Effector CD4-positive, alpha-beta T cell (primary cell): ENCODE data around the gene TMPRSS11B. TPM values are rescaled to one million over a fixed set of nuclear protein-coding genes. Genes with fewer than 3 reads are reported as not detected.
"Not testable (repeated sequence)": the region's sequence is repeated elsewhere in the genome, so short reads cannot be mapped to it uniquely, and the experiment has no call there.

Experiments used
- DNase-seq: peaks from one replicate; pipeline ENCODE4 v3.0.0-alpha.2; 2020
- total RNA-seq: gene quantifications from one replicate; lab custom pipeline; 2026; lab: John Stamatoyannopoulos, UW

TMPRSS11B gene
- not detected for total RNA-seq

GRCh38 chr4:68245594-68245993, at the start of gene TMPRSS11B:
TMPRSS11B (minus strand) TSS chr4:68245694; CDS start chr4:68245558, 136 bp downstream.
- no peak for DNase-seq

GRCh38 chr4:68291256-68291655, 45.8 kb upstream of the TMPRSS11B start:
- no peak for DNase-seq

- DNase-seq = no peak
Observed at GRCh38 chr4:68288393-68288740, 42.9 kb upstream of the TMPRSS11B start.

GRCh38 chr4:68287704-68288392, 42.4 kb upstream of the TMPRSS11B start:
- DNase-seq = no peak

- no peak for DNase-seq
Observed at GRCh38 chr4:68283714-68284113, 38.2 kb upstream of the TMPRSS11B start.

- no peak for DNase-seq
Observed at GRCh38 chr4:68283095-68283494, 37.6 kb upstream of the TMPRSS11B start.

GRCh38 chr4:68281796-68282740, 36.6 kb upstream of the TMPRSS11B start:
- DNase-seq = not testable (repeated sequence)

GRCh38 chr4:68278029-68278428, 32.5 kb upstream of the TMPRSS11B start:
- DNase-seq = no peak

- no peak for DNase-seq
Observed at GRCh38 chr4:68277627-68278026, 32.1 kb upstream of the TMPRSS11B start.

- DNase-seq = no peak
Observed at GRCh38 chr4:68272860-68273259, 27.4 kb upstream of the TMPRSS11B start.

GRCh38 chr4:68272380-68272779, 26.9 kb upstream of the TMPRSS11B start:
- no peak for DNase-seq

GRCh38 chr4:68271851-68272357, 26.4 kb upstream of the TMPRSS11B start:
- DNase-seq = no peak

- DNase-seq = no peak
Observed at GRCh38 chr4:68267433-68267944, 22.0 kb upstream of the TMPRSS11B start.

GRCh38 chr4:68264875-68265565, 19.5 kb upstream of the TMPRSS11B start:
- no peak for DNase-seq

GRCh38 chr4:68259191-68259590, 13.7 kb upstream of the TMPRSS11B start:
- DNase-seq = no peak

- DNase-seq = no peak
Observed at GRCh38 chr4:68257719-68258118, 12.2 kb upstream of the TMPRSS11B start.

GRCh38 chr4:68256284-68256683, 10.8 kb upstream of the TMPRSS11B start:
- no peak for DNase-seq

- no peak for DNase-seq
Observed at GRCh38 chr4:68250151-68250930, 4.8 kb upstream of the TMPRSS11B start.

- DNase-seq = no peak
Observed at GRCh38 chr4:68249434-68249833, 3.9 kb upstream of the TMPRSS11B start.

- DNase-seq = no peak
Observed at GRCh38 chr4:68240620-68241019, 4.9 kb downstream of the TMPRSS11B start.

- no peak for DNase-seq
Observed at GRCh38 chr4:68228568-68228967, 16.9 kb downstream of the TMPRSS11B start.

- no peak for DNase-seq
Observed at GRCh38 chr4:68218044-68218443, 27.4 kb downstream of the TMPRSS11B start.
